SW 1271 (cell line): ENCODE measurements around the gene TAGLN.

Source experiments
- DNase-seq, 2 experiments: peaks; one replicate each; lab custom pipeline; 2025; lab: John Stamatoyannopoulos, UW

TAGLN gene

DNA sequence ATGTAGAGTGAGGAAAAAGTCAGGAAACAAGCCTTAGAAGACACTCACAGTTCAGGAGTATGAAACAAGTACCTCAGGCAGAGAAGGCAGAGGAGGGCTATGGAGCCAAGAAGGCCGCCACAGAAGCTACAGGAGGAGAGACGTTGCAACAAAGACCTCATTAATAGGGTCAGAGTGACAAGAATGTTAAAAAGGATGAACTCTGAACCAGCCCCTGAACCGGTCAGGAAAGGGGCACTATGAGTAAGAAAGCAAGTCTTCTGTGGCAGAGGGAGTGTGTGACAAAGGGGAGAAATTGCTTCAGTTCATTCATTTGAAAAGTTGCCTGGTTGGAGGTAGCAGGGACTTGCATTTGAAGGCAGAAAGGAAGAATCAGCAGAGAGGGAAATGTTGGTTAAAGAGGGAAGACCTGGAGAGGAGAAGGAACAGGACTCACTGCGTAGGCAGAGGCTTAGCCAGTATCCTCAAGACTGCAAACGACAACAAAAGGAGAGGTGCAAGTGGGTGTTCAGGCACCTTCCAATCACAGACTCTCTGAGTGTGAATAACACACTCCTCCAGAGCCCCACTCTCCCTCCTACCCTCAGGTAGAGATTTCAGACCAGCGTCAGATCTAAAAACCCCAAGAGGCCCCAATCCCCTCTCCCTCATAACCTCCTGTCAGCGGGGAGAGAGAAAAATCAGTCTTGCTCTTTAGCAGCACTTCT lies 15.4 kb downstream of the TAGLN start:
- DNase-seq, result no peak

DNA sequence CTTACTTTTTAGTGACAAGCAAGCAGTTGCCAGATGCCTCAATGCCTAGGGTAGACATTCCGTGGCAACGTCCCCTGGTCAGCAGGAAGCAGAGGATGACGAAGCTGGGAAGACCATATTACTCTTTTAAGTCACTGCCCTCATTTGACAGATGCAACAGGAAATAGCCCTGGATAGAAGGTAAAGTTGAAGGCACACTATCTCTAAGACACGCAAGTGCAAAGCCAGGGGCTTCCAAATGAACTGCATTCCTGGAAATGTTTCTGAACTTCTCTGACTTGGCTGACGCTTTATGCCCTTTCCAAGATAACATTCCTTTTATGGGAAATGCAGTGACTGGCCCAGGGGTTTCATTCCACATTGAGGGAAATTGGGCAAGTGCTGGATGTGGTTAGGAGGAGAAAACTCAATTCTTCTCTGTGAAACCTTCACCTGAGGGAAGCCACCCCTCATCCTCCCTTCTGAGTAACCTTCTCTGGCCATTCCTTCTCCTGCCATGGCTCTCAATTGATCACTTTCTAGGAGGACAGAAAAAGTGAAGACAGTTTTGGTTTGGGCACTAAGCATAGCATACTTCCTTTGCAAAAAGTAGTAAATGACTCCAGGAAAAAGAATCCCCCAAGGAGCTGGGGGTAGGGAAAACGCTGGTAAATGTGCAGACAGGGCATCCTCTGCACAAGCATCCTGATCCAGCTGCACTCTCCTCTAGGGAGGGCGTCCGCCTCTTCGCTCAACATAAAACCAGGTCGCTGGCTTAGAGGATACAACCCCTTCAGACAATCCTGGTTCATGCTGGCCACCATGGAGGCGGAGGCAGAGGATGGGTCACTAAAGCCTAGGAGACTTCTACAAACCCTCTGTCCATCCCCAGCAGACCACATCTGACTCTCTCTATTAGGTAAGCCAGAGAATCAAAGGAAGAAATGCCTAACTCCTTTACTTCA lies 18.2 kb downstream of the TAGLN start:
- no peak for DNase-seq

DNA sequence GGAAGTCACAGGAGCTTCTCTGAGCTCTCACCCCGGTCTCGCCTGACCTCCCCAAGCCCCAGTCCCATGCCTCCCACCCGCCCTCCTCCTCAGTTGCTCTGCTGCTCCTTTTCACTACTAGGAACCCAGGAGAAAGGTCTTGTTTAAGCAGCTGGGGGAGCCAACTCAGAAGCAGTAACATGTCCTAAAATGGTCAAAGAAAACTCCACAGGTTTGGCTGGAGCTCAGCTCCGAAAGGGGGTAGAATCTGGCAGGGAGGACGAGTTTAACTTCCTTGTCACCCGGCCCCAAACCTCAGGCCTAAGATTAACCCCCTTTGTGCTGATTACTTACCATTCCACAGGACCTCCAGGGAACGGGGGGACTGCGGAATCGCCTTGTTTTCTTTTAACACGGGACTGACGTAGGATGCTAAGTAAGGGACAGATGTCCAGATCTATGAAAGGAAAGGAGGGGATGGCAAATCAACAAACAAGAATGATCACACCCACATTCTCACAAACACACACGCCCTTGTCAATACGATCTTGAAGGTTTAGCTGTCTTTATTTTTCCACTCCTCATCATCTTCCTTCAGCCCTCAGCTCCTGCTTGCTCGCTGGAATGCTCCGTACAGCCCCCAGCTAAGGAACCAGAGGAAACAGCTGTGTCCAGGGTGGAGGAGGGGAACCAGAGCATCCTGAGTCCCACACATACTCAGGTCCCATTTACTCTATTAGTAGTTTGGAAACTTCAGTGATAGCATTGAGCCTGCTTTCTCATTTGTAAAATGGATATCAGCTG lies 19.2 kb downstream of the TAGLN start:
- no peak for DNase-seq

DNA sequence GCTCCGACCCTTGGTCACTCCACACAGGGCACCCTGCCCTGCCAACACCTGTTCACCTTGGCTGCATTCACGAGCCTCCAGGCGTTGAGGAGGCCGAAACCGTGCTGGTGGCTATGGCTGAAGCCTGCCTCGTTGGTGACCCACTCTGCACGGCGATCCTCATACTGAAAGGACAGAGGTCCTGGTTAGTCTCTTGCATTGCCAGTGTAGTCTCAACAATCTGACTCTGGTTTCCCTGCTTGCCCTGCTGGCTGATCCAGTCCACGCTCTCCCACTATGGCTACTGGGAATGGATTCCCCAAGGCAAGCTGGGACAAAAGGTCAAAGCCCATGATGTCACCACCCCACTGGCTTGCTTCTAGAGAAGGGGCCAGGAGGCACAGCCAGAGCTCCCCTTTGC lies 19.8 kb downstream of the TAGLN start:
- DNase-seq, result no peak

DNA sequence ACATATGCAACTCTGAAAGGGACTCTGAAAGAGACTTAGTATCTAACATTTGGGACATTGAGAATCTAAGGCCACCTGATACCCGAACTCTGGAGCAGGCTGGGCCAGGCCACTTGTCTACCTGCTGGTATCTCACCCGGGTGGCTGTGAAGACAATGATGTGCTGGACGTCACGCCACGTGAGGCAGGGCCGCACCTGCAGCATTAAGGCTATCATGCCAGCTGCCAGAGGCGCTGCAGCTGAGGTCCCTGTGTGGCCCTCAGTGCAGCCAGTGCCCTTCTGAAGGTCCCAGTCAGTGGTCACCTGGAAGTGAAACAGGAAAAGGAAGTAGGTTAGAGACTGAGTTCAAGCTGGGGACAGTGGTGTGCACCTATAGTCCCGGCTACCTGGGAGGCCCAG lies 20.3 kb downstream of the TAGLN start:
- DNase-seq, result no peak

DNA sequence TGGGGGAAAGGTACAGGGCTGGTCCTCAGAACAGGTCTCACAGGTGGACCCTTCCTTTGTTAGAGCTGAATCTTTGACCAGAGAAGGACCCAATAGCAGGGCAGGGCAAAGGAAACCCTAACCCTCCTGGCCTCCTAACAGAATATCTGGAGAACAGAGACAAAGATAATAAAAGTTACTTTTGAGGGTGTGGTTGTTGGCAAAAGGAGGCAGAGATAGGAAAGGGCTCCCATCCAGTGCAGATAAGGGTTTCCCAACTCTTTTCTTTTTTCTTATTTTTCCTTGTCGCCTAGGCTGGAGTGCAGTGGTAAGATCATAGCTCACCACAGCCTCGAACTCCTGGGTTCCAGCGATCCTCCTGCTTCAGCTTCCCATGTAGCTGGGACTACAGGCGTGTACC lies 20.8 kb downstream of the TAGLN start:
- DNase-seq, result no peak

DNA sequence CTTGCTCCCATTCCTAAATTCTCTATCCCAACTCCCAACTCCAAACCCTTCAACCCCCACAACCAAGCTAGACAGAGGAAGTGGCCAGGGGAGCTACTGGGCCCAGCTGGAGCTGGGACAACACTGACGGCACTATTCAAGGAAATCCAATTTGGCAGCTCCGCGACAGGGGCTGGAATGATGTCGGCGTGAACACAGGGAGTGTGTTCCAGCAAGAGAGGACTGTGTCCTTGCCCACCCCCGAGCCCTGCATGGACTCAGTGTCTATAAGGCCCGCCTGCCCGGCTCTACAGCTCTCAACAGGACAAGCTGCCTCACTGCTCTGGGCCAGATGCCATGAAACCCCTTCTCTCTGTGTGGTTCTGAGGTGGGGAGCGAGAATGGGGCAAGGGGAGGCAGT lies 21.4 kb downstream of the TAGLN start:
- DNase-seq, result no peak

DNA sequence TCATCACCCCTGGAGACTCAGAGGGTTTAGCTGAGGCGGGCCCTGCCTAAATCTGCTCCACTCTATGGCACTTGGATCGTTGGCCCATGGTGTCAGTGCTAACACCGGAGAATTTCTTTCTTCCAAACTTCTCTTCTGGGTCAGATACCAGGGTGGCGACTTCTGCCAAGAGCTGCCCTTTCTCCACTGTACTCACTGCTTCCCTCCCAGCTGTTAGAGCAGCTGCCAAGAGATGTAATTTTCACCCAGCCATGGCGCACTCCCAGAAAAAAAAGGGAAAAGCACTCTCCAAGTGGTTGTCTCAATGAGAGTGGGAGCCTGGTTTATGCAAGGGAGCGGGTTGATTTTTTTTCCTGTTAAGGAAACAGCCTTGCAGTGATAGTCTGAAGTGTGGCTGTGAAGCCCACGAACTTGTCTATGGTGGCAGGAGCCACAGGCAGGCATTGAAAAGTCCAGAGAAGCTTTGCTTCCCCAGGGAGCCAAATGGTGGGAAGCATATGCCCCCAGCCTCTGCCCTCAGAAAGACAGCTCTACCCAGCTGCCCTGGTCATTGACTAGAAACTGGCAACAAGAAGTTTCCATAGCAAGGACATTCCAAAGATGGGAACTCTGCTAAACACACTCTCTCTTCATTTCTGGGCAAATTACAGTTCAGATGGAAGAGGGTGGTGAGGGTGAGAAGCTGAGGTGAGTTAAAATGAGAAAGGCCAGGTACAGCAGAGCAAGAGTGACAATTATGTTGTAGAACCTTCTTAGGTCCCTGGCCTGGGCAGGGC lies 22.0 kb downstream of the TAGLN start:
- DNase-seq, result no peak

DNA sequence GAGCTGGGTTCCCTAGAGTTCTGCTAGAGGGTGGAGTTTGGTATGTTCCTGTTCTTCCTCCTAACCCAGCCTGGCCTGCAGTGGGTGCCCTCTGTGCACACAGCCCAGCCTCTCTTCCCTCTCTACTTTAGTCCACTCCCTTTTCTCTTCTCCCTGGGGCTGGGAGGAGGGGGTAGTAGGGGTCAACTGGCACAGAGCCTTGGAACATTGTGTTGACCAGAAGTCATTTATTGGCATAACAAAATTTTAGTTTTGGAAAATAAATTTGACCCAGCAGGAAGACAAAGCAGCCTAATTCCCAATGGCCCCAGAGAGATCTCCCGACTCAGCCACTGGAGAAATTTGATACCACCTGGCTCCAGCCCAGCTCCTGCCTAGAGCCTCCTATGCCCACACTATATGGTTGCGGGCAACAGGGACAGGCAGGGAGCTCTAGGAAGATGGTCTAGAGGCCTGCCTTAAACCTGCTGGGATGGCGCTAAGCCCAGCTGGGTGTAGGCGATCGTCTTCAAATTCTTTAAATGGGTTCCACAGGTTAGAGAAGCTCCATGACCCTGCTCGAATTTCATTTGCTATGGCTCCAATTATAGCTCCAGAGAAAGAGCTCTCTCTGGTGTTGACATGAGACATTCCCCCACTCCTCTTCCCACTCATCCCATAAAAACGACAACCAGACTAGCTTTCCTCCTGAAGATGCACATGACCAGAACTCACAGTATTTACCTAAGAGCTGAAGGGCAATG lies 22.8 kb downstream of the TAGLN start:
- no peak for DNase-seq

DNA sequence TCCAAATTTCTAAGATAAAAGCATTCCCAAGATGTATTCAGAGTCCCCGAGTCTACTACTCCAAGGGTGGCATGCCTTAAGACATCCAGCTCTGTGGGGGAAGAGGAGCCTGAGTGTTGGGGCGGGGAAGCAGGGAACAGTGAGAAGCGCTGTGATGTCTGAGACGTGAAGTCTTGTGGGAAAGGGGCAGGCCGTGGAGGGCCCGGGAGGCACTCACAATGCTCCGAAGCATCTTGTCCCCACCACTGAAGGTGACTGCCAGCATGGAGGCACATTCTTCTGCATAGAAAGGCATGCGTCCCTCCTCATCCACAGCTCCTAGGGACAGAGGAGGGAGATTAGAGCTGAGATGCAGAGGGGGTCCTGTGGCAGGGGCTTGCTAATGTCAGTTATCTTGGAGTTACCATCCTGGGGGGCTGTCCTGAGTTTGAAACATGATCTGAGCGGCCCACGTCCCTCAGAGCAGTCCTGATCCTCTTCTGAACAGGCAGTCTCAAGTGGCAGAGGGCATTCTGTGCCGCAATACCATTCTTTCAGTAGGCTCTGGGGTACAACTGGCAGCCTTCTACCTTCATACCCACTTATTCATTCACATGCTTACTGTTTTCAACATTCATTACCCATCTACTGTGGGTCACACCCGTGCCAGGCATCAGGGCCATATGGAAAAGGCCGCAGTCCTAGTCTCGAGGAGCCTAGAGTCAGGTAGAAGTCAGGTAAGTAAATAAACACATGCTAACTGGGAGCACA lies 24.0 kb downstream of the TAGLN start:
- no peak for DNase-seq

DNA sequence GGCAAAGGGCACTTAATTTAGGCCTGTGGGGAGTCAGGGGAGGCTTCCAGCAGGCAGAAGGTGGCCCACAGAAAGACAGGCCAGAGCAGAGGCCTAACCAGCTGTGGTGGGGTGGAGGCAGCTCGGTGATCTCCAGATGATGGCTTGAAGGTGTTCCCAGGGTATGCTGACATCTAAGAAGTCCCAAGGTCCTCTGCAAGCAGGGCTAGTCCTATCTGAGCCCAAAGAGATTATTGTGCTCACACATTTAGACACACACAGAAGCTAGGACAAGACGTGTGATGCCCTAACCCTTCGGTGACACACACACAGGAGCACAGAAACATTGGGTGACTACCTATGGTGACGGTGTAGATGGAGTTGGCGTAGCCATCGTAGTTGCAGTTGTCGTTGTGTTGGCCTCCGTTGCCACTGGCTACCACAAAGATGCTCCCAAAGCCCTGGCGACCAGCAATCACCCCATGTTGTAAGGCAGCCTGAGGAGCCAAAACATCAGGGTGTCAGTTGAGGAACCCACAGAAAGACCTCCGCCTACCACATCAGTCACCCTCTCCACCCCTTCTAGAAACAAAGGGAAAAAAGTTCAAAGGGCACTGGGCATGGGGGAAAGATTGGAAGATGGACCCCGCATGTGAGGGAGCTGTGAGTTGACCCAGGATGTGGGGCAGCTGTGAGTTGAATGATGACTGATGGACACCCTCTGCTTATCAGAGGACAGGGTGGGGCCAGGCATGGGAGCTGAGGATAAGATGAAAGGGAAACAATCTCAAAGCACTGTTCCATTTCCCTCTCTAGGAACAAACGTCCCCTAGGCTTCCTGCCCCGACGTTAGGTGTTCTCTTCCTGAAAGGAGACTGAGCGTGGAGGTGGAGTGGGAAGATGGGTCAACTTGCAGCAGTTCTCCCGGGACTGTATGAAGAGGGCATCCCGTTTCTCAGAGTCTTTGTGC lies 24.8 kb downstream of the TAGLN start:
- DNase-seq, result no peak

DNA sequence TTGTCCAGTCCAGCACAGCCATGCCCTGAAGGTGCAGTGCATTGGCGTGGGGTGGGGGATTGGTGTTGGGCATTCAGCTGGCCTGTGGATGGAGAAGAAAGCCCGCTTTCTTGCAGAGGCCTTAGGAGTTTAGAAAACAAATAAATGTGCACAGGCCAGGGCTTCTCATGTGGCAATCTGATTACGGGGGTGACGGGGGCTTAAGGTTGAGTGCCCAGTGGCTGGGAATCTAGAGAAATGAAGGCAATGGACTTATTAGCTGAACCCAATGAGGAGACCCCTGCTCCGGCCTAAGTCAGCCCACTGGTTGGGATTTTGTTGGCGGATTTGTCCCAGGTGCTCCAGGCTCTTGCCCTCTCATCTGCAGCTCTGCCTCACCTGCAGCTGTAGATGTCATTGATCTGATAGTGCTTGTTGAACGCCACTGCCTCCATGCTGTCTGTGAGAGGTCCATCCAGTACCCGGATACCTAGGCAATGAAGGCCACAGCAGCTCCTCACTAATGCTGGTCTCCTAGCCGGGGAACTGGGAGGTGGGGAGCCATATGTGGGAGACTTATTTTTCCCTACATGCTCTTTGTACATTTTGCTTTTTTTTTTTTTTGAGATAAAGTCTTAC lies 26.5 kb downstream of the TAGLN start:
- no peak for DNase-seq

DNA sequence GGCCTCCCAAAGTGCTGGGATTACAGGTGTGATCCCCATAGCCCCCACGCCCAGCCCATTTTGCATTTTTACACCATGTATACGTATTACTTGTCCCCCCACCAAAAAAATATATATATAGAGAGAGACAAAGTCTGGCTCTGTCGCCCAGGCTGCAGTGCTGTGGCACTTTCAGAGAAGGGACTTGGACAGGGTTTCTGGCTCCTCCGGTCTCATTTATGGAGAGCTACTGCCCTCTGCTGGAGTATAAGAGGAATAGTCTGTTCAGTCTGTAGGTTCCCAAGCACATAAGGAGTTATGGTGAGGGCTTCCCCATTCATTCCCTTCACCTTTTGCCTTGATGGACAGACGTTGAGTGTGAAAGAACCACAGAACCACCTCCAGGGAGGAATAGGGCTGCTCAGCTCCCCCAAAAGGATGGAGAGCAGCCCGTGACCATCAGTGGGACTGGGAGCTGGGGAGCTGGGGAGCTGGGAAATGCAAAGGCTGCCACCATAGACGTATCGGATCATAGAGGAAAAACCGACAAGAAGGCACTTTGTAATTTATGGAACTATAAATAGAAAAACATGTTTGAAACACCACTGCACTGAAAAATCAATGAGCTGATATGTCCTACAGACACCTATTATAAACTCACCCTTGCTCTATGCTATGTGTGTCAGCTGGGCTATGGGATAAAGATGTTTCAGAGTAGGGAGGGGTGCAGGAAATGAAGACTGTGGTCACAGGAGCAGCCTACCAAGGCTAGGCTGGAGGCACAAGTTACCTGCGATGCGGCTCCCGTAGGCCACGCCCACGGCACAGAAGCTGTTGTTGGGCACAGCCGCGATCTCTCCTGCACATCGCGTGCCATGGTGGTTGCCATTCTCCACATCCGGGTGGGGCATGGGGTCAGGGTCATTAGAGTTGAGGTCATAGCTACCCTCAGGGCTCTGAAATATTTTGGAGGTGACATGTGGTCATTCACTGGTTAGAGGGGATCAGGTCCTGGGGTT lies 27.5 kb downstream of the TAGLN start:
- DNase-seq, result peak in 1 of 2 experiments; percentile 71

DNA sequence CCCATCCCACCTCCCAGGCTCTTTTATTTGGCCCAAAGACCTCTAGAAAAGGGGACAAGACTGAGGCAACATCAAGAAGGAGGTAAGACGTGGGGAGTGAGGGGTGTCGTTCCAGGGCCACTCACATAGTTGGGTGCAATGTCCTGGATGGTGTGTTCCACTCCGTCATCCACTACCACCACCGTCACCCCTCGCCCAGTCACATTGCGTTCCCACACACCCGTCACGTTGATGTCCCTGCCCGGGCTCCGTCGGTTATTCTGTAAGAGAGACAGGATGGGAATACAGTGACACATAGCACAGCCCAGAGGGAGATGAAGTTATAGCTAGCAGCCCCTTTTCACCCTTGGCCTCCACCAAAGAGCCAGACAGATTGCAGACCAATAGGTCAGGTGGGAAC lies 28.9 kb downstream of the TAGLN start:
- no peak for DNase-seq

DNA sequence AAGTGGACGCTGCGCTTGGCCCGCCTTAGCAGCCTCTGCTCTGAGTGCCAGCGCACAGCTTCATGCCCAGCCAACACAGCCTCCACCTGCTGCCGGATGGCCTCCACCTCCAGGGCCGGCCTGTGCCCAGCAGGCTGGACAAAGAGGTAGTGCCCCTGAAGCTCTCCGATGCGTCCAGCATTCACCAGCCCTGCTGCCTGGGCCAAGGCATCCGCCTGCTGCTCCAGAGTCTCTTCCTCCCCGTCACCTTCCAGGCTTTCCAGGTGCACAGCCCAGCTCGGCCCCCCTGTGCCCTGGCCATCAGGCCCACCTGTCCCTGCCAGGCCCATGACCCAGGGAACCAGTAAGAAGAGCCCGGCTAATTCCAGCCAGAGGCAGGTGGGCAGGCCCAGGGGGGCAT lies 30.2 kb downstream of the TAGLN start:
- no peak for DNase-seq

DNA sequence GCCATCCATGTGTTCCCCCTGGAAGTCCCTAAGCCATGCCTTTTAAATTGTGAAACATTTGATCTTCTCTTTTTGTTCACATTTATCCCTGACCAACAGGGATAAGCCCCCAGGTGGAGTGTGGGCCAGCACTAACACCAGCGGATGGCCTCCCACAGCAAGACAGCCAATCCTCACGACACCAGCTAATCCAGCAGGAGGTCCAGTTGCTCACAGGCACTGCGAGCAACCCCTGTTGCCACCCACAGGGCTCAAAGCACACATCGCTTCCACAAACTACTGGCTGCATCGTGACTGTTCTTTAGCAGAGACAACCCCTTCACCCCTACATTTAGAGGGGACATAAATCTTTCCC lies 30.7 kb downstream of the TAGLN start:
- DNase-seq, result no peak

DNA sequence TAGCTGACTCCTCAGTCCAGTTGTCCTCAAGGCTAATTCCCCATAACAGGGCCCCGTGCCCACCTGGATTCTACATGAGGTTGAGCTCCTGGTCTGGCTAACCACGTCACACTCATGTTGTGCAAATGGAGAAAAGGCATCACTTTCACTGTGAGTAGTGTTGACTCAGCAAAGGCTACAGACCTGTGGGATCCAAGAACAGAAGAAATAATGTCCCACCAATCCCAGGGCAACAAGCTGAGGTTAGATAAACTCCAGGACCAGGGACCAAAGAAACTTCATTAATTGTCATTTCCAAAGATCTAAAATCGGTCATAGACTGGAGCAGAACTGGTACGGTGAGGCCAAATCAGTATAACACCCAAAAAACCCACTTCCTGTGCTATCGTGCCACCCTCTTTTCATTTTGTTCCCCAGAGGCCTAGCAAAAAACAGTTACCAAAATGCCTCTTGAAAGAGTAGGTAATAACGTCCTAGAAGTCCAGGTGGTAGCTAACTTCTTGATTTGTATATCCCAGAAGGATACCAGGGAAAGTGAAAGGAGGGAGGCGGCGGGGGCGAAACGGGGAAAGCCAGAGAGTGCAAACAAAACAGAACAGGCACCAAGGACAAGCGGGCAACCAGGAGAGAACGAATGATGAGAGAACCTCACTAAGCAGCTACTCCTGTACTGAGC lies 31.3 kb downstream of the TAGLN start:
- no peak for DNase-seq
